HG03469 (cell line): ENCODE data around the gene AKAP13.
"Not testable (repeated sequence)": the region's sequence is repeated elsewhere in the genome, so short reads cannot be mapped to it uniquely, and the experiment has no call there.

ENCODE experiments used
- ATAC-seq: cut with Tn5 transposase; IDR thresholded peaks from one replicate; pipeline ENCODE4 v1.9.1; 2021; ENCODE audit warnings: mild to moderate bottlenecking, moderate library complexity, moderate number of reproducible peaks; ENCODE audit not compliant: unreplicated experiment

AKAP13 gene

GRCh38 chr15:85779249-85779648 is 398.8 kb downstream of the AKAP13 start:
- no peak for ATAC-seq

- no peak for ATAC-seq
Observed at GRCh38 chr15:85780225-85780985, 400.0 kb downstream of the AKAP13 start.

GRCh38 chr15:85781099-85781498 is 400.7 kb downstream of the AKAP13 start:
- ATAC-seq = no peak

DNA sequence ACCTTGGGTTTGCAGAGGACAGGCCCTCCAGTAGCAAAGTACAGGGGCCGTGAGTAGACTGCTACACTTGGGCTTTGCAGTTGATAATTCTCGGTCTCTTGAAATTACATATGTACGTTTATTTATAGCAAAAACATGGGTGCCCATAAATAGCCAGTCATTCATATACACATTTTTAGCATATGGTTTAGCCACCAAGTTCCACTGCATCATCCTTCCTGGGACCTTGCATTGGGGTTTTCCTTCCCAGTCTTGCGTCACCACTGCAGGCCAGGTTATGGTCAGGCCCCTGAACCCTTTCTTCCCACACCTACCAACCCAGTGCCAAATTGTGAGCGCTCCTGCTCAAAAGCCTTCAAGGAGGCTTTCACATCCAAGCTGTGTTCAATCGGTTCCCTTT is 401.7 kb downstream of the AKAP13 start:
- no peak for ATAC-seq

DNA sequence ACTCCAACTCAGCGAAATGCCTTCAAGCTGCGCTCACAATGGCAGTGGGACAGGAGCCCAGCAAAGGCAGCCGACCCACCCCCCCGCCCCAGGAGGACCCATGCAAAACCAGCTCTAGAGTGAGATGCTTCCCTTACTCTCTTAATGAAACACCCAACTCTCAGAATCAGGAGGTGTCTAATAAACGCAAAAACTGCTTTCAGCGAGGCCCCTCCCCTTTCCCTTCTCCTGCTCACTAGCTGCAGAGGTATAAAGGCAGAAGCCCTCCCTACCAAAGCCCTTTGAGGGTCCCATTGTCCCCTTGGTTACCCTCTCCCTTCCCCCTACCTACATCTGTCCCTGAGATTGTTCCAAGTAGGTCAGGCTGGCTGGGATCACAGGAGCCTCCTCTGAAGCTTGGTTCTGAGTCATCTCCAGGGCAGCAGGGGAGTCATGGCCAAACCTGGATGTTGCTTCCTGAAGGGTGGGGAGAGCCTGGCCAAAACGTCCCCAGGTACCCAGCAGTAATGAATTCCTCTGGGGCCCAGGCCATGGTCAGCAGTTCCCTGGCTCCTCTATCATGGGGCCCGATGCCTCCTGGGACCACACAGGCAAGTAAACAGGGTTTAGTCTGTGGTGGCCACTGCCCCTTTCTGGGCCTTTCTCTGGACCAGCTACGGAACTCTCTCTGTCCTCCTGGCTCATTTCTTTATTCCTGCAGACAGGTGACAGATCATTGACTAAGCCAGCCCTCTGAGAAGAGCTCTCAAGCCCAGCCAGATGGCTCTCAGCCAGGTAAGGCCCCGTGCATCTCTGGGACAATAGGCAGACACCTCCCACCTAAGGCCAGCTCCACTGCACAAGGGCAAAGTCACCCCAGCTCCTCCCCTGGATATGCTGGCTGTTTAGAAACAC is 405.7 kb downstream of the AKAP13 start:
- no peak for ATAC-seq

DNA sequence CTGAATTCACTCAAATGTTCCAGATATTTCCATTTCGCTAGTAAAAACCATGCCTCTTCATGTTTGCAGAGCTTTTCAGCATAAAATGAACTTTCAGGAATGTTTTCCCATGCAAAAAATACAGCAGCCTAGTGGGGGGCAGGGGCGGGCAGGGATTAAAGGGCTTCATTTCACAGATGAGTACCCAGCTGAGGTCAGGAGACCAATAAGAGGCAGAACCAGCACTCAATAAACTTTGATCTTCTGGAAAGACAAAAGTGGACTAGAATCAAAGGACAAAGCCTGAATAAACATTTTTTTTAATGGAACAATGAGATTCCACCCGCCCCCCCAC is 406.3 kb downstream of the AKAP13 start:
- no peak for ATAC-seq

GRCh38 chr15:85788771-85789495 is 408.5 kb downstream of the AKAP13 start:
- ATAC-seq = no peak

GRCh38 chr15:85789496-85789875 is 409.1 kb downstream of the AKAP13 start:
- no peak for ATAC-seq

DNA sequence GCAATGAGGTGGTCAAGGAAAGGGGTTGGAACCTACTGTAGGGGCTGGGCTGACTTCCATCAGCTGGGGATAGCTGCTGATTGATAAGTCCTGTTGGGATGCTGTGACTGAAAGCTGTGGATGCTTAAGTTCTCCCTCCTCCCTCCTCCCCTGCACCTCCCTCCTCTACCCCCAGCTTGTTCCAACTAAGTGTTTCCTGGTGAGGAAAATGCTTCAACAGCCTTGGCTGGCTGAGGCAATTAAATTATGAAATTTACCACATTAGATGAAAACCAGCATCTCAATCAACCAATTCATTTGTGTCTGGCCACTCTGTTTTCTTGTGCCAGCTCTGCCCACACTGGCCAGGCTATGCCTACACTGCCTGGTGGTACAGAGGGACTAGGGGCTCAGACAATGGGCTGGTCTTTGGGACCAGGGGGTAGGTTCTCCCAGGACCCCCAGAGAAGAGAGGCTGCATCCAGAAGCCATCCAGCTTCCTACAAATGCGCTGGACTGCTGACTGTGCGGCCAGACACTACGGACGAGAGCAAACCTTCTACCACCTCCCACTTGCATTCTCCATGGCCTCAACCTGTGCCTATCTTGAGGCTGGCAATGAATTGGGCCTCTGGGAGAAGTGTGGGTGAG is 411.8 kb downstream of the AKAP13 start:
- ATAC-seq = no peak

DNA sequence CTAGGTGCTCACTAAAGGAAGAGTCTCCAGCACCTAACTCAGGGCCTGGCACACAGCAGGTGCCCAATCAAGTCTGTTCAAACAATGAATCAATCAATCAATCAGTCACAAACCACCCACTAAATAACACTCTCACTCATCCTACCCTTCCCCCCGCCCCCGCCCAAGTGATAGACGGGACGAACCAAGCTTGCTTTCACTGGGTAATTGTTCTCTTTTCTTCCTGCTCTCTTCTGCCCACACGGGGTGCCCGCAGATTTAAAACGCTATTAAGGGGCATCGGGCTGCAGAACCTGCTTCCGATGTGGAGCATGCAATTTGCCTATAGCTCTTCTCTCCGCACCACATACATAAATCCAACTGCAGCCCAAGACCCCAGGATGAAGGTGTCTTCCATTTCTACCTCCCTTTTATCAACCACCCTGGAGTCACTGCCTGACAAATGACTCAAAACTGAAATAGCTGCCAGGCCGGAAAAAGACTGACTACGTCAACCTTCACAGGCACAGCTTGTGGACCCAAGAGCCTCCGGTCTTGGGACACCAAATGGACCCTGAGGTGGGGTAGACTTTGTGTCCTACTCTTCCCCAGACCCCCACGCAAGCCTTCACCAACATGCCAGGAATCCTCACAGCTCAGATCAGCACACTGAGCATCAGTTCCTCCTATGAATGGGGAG is 412.6 kb downstream of the AKAP13 start:
- ATAC-seq = no peak

GRCh38 chr15:85793641-85794597 is 413.5 kb downstream of the AKAP13 start:
- ATAC-seq = no peak

GRCh38 chr15:85794598-85795336 is 414.4 kb downstream of the AKAP13 start, which contains the start of gene KLHL25:
Gene KLHL25 (minus strand): TSS chr15:85794925. CDS start chr15:85769810, 25,115 bp downstream.
- ATAC-seq = peak; percentile 99

DNA sequence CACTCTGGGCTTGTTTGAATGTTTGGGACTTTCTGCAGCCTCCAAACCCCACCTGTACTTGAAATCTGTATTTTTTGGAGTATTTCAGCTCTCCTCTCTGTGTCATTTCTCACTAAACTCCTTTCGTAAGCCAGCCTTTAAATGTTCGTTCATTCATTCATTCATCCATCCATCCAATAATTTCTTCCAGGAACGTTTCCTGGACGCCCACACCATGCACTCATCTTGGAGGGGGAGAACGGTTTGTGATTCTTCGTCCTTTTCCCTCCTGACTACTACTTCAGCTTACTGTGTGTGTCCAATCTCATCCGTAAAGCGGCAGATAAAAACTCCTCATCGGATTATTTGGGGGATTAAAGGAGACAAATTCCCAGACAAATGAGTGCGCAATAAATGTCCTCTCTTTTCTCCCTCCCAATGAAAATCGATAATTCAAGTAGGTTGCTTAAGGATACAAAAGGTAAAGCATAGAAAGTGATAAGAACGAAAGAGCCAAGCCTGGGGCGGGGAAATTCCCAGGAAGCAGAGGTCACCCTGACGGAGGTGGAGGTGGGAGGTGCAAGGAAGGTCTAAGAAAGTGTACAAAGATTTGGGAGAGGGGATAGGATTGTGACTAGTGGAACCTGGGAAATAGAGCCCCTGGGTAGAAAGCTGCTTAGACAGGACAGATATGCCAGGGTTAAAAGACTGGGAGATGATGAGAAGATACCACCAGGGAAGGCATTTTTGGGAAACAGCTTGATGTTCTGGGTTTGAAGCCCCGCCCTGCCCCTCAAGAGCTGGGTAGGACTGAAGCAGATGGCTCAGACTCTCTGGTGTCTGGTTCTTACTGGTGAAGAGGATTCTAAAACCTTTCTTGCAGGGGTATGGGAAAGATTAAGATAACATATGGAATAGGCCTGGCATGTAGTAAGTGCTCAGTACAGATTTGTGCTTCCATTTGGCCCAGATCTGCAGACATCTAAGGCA is 415.2 kb downstream of the AKAP13 start:
- no peak for ATAC-seq

DNA sequence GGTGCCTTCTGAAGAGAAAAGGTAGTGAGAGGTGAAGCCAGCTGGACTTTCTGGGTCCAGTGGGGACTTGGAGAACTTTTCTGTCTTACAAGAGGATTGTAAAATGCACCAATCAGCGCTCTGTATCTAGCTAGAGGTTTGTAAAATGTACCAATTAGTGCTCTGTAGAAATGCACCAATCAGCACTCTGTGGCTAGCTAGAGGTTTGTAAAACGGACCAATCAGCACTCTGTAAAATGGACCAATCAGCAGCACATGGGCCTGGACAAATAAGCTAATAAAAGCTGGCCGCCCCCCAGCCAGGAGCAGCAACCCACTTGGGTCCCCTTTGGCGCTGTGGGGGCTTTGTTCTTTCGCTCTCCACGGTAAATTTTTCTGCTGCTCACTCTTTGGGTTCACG is 416.0 kb downstream of the AKAP13 start:
- ATAC-seq = not testable (repeated sequence)
